Immature natural killer cell (primary cell): ENCODE measurements around the gene PKP4. TPM values are rescaled to one million over a fixed set of nuclear protein-coding genes. Genes with fewer than 3 reads are reported as not detected.

Experiments used
- DNase-seq, 3 donors: peaks; one replicate each; pipeline ENCODE4 v3.0.0; 2022; ENCODE audit warnings: mixed read lengths in 1 of 3
- H3K27ac Mint-ChIP-seq, 6 donors: one replicate each; pipeline ENCODE4 v1.8.0; 2020; ENCODE audit warnings: mixed read lengths in 6 of 6, mild to moderate bottlenecking in 5 of 6, inconsistent platforms in 4 of 6, moderate library complexity in 3 of 6
- H3K27me3 Mint-ChIP-seq, 3 donors: one replicate each; pipeline ENCODE4 v1.8.0; 2020 to 2021; ENCODE audit warnings: low read depth in 3 of 3, mild to moderate bottlenecking in 3 of 3, mixed read lengths in 3 of 3, moderate library complexity in 3 of 3, inconsistent platforms in 1 of 3
- H3K36me3 Mint-ChIP-seq, 3 donors: one replicate each; pipeline ENCODE4 v1.8.0; 2020; ENCODE audit warnings: mixed read lengths in 3 of 3, inconsistent platforms in 2 of 3, mild to moderate bottlenecking in 2 of 3
- H3K4me1 Mint-ChIP-seq, 2 donors: one replicate each; pipeline ENCODE4 v1.8.0; 2020; ENCODE audit warnings: inconsistent platforms in 2 of 2, mild to moderate bottlenecking in 2 of 2, mixed read lengths in 2 of 2, moderate library complexity in 1 of 2
- H3K4me3 Mint-ChIP-seq, 5 donors: one replicate each; pipeline ENCODE4 v1.8.0; 2020; ENCODE audit warnings: mild to moderate bottlenecking in 5 of 5, mixed read lengths in 5 of 5, inconsistent platforms in 3 of 5, moderate library complexity in 3 of 5
- H3K9me3 Mint-ChIP-seq, 6 donors: one replicate each; pipeline ENCODE4 v1.8.0; 2020; ENCODE audit warnings: mild to moderate bottlenecking in 6 of 6, mixed read lengths in 6 of 6, inconsistent platforms in 4 of 6, moderate library complexity in 3 of 6
- polyA plus RNA-seq, 3 donors: library from polyadenylated mRNA; unstranded; fragments of 300-500 nt; fragmentation: Illumina TruSeq; gene quantifications; one replicate each; pipeline ENCODE4 v1.2.3, GENCODE V29; 2021

PKP4 gene
- polyA plus RNA-seq, 3 donors from 2014 or later, result 0.13 to 1.7 (median 0.47) TPM

DNA sequence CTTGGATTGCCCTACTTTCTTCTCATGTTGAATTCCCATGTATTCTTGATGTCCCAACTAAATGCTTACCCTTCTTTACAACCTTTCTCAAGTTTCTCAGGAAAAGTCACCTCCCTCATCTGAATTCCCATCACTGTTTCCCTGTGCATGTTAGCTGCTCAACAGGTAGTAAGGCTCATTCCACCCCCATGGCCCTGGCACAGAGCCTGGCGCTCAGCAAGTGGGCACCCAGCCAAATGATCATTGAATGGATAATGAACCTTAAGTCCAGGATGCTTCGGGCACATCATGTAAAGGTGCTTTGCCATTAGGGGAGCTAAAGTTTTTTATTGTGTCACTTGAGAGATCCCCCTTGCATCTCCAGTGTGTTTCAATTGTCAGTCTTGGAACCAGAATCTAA is 124.0 kb downstream of the PKP4 start:
- no peaks in the 10 kb centered on the region for H3K4me1 Mint-ChIP-seq
- H3K36me3 Mint-ChIP-seq, result peaks cover 0 to 8% (median 0%) of the 10 kb centered on the region in 3 donors
- peaks cover 0 to 1% (median 0%) of the 10 kb centered on the region in 3 donors for H3K27me3 Mint-ChIP-seq
- no peak overlapping the region for H3K4me3 Mint-ChIP-seq
- H3K9me3 Mint-ChIP-seq, result no peaks in the 10 kb centered on the region
- no peak for DNase-seq
- H3K27ac Mint-ChIP-seq, result no peak overlapping the region

DNA sequence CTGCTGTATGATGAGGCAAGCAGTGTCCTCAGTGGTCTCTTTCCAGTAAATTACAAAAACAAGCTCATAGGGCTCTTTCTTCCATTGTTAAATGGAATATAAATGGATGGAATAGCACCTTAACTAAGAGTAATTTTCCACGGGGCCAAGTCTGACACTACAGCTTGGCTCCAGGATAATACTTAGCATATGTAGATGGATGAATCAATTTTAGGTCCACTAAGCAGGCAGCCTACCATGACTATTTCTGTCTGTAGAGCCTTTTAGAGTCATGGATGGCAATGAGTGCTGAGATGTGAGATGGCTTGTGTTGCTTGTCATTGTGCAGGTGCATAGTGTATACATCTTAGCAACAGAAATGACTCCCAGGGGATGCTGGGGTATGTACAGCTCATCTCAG is 125.9 kb downstream of the PKP4 start:
- no peaks in the 10 kb centered on the region for H3K9me3 Mint-ChIP-seq
- H3K27ac Mint-ChIP-seq, result no peak overlapping the region
- no peaks in the 10 kb centered on the region for H3K4me1 Mint-ChIP-seq
- H3K27me3 Mint-ChIP-seq, result peaks cover 0 to 1% (median 0%) of the 10 kb centered on the region in 3 donors
- H3K36me3 Mint-ChIP-seq, result peaks cover 0 to 8% (median 0%) of the 10 kb centered on the region in 3 donors
- no peak overlapping the region for H3K4me3 Mint-ChIP-seq
- DNase-seq, result no peak

DNA sequence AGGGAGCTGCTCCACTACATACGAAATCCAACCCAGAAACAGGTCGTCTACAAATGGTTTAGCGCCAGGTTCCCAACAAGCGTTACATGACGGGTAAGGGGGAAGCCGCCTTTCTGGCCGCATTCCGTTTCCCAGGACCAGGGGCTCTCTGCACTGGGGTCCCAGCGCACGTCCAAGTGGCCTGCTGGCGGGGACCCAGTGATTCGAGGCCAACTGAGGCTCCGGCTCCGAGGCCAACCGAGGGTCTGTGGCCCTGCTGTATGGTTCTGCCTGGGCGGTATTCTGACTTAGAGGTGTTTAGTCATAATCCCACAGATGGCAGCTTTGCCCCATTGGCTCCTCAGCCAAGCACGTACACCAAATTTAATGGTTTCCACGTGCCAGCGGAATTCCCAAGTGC is 127.2 kb downstream of the PKP4 start:
- H3K27ac Mint-ChIP-seq, result no peak overlapping the region
- H3K4me3 Mint-ChIP-seq, result no peak overlapping the region
- no peaks in the 10 kb centered on the region for H3K4me1 Mint-ChIP-seq
- DNase-seq, result no peak
- peaks cover 0 to 8% (median 0%) of the 10 kb centered on the region in 3 donors for H3K36me3 Mint-ChIP-seq
- H3K27me3 Mint-ChIP-seq, result peaks cover 0 to 1% (median 0%) of the 10 kb centered on the region in 3 donors
- H3K9me3 Mint-ChIP-seq, result no peaks in the 10 kb centered on the region

DNA sequence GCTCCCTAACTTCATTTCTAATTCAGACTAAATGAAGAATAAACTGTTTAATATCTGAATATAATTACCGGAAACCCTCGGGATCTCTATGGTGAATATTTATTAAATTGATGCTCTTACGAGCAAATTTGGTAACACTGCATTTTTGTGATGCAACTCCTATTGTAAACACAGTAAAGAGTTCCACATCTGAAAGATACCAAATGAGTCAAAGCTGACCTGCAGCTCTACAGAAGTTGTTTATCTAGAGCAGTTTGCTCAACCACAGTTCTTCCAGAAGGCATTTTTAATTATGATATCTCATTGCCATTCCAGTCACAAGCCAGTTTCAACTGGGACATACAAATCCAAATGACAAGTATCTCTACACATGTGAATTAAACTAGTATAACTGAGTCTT is 129.7 kb downstream of the PKP4 start:
- DNase-seq, result no peak
- Mint-ChIP-seq H3K4me1 (no peaks in the 10 kb centered on the region), H3K27me3 (no peaks in the 10 kb centered on the region), H3K36me3 (peaks cover 0 to under 1% (median 0%) of the 10 kb centered on the region in 3 donors), H3K4me3 (no peak overlapping the region), H3K27ac (no peak overlapping the region), H3K9me3 (no peaks in the 10 kb centered on the region)

- Mint-ChIP-seq H3K36me3 (no peaks in the 10 kb centered on the region), H3K27ac (no peak overlapping the region), H3K4me1 (no peaks in the 10 kb centered on the region), H3K27me3 (no peaks in the 10 kb centered on the region), H3K9me3 (no peaks in the 10 kb centered on the region), H3K4me3 (no peak overlapping the region)
- no peak for DNase-seq
These were observed 132.6 kb downstream of the PKP4 start for GRCh38 chr2:158589303-158589702.

GRCh38 chr2:158598862-158599517 is 142.2 kb downstream of the PKP4 start:
- no peak overlapping the region for H3K4me3 Mint-ChIP-seq
- no peaks in the 10 kb centered on the region for H3K27me3 Mint-ChIP-seq
- no peak overlapping the region for H3K27ac Mint-ChIP-seq
- no peak for DNase-seq
- H3K36me3 Mint-ChIP-seq, result peaks cover 0 to 3% (median 0%) of the 10 kb centered on the region in 3 donors
- no peaks in the 10 kb centered on the region for H3K9me3 Mint-ChIP-seq
- no peaks in the 10 kb centered on the region for H3K4me1 Mint-ChIP-seq

GRCh38 chr2:158599609-158600008 is 142.9 kb downstream of the PKP4 start:
- peaks cover 0 to 3% (median 0%) of the 10 kb centered on the region in 3 donors for H3K36me3 Mint-ChIP-seq
- DNase-seq, result no peak
- no peaks in the 10 kb centered on the region for H3K9me3 Mint-ChIP-seq
- H3K4me1 Mint-ChIP-seq, result no peaks in the 10 kb centered on the region
- no peak overlapping the region for H3K4me3 Mint-ChIP-seq
- no peak overlapping the region for H3K27ac Mint-ChIP-seq
- H3K27me3 Mint-ChIP-seq, result peaks cover 0 to 2% (median 0%) of the 10 kb centered on the region in 3 donors

- Mint-ChIP-seq H3K9me3 (no peaks in the 10 kb centered on the region), H3K27ac (no peak overlapping the region), H3K4me1 (no peaks in the 10 kb centered on the region), H3K36me3 (no peaks in the 10 kb centered on the region), H3K4me3 (no peak overlapping the region), H3K27me3 (peaks cover 0 to 2% (median 0%) of the 10 kb centered on the region in 3 donors)
- DNase-seq, result no peak
These were observed 143.5 kb downstream of the PKP4 start for GRCh38 chr2:158600155-158600802.

DNA sequence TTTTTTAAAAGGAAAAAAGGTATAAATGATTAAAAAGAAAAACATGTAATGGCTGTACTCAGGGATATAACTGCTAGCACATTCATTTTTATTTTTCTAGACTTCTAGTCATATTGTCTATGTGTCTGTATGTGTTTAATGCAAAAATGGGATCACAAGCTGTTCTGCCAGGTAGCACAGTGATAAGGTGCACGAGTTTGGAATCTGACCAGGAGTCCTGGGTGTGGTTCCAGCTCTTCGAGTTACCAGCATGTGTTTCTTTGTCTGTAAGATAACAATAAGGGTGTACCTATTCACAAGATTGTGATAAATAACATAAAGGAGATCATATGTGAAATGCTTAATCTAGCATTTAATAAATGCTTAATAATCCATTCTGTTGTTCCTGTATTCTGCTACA is 145.3 kb downstream of the PKP4 start:
- H3K4me1 Mint-ChIP-seq, result no peaks in the 10 kb centered on the region
- H3K36me3 Mint-ChIP-seq, result no peaks in the 10 kb centered on the region
- no peak for DNase-seq
- no peak overlapping the region for H3K4me3 Mint-ChIP-seq
- H3K27ac Mint-ChIP-seq, result no peak overlapping the region
- H3K27me3 Mint-ChIP-seq, result peaks cover 0 to 2% (median 0%) of the 10 kb centered on the region in 3 donors
- no peaks in the 10 kb centered on the region for H3K9me3 Mint-ChIP-seq

GRCh38 chr2:158603205-158603604 is 146.5 kb downstream of the PKP4 start:
- Mint-ChIP-seq H3K4me3 (no peak overlapping the region), H3K27ac (no peak overlapping the region), H3K36me3 (no peaks in the 10 kb centered on the region), H3K27me3 (peaks cover 0 to 2% (median 0%) of the 10 kb centered on the region in 3 donors), H3K4me1 (no peaks in the 10 kb centered on the region), H3K9me3 (no peaks in the 10 kb centered on the region)
- no peak for DNase-seq

DNA sequence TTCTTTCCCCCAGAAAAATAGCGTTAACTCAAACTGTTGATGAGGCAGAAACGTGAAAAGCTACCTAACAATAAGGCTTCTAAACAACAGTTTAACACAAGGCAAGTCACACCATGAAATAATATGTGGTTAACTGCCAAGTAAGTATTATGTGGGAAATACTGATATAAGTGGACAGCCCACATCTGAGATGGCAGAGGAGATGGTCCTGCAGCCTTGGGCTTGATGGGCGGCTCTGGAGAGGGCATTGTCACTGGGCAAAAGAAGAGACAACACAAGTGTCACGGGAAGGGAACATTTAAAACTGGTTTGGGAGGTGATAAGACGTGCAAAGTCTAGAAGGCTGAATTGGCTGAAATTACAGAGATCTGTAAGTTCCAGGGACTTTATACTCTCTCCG is 147.2 kb downstream of the PKP4 start:
- Mint-ChIP-seq H3K36me3 (no peaks in the 10 kb centered on the region), H3K4me3 (no peak overlapping the region), H3K4me1 (no peaks in the 10 kb centered on the region), H3K9me3 (no peaks in the 10 kb centered on the region), H3K27ac (no peak overlapping the region), H3K27me3 (peaks cover 0 to 2% (median 0%) of the 10 kb centered on the region in 3 donors)
- DNase-seq, result no peak

GRCh38 chr2:158610059-158610458 is 153.3 kb downstream of the PKP4 start:
- Mint-ChIP-seq H3K4me3 (no peak overlapping the region), H3K27me3 (no peaks in the 10 kb centered on the region), H3K4me1 (no peaks in the 10 kb centered on the region), H3K36me3 (no peaks in the 10 kb centered on the region), H3K27ac (no peak overlapping the region), H3K9me3 (no peaks in the 10 kb centered on the region)
- DNase-seq, result no peak

GRCh38 chr2:158616480-158617000 is 159.8 kb downstream of the PKP4 start:
- no peaks in the 10 kb centered on the region for H3K4me1 Mint-ChIP-seq
- no peaks in the 10 kb centered on the region for H3K36me3 Mint-ChIP-seq
- no peak for DNase-seq
- H3K4me3 Mint-ChIP-seq, result no peak overlapping the region
- H3K27me3 Mint-ChIP-seq, result no peaks in the 10 kb centered on the region
- H3K27ac Mint-ChIP-seq, result no peak overlapping the region
- no peaks in the 10 kb centered on the region for H3K9me3 Mint-ChIP-seq

DNA sequence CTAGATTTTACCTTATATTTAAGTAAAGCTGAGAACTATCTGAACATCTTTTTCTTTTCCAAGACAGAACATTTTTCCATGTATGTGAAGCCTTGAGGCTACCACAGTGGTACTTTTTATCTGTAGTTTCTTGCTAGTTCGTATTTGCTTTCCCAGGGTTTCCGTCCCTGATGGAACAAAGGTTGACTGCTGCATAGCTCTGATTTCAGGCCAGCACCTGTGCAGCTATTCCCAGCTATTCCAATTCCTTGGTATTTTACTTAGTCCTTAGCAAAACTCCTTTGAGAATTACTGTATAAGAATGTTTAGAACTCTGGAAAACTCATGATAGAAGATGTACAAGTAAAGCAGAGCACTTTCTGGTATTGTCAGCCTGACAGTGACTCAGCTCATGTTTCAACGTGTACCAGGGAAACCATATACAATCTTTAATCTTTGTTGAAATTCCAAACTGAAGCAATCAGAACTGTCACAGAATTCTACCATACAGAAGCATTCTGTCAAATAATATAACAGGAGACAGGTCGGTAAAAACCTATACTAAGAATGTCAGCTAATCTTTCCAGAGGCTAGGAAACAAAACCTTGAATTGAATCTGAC is 162.2 kb downstream of the PKP4 start:
- H3K27me3 Mint-ChIP-seq, result no peaks in the 10 kb centered on the region
- no peak for DNase-seq
- no peaks in the 10 kb centered on the region for H3K4me1 Mint-ChIP-seq
- H3K9me3 Mint-ChIP-seq, result no peaks in the 10 kb centered on the region
- no peak overlapping the region for H3K27ac Mint-ChIP-seq
- no peak overlapping the region for H3K4me3 Mint-ChIP-seq
- H3K36me3 Mint-ChIP-seq, result peaks cover 0 to 6% (median 5%) of the 10 kb centered on the region in 3 donors
